ENCODE results near the gene SH2D3C.

Gene SH2D3C

DNA sequence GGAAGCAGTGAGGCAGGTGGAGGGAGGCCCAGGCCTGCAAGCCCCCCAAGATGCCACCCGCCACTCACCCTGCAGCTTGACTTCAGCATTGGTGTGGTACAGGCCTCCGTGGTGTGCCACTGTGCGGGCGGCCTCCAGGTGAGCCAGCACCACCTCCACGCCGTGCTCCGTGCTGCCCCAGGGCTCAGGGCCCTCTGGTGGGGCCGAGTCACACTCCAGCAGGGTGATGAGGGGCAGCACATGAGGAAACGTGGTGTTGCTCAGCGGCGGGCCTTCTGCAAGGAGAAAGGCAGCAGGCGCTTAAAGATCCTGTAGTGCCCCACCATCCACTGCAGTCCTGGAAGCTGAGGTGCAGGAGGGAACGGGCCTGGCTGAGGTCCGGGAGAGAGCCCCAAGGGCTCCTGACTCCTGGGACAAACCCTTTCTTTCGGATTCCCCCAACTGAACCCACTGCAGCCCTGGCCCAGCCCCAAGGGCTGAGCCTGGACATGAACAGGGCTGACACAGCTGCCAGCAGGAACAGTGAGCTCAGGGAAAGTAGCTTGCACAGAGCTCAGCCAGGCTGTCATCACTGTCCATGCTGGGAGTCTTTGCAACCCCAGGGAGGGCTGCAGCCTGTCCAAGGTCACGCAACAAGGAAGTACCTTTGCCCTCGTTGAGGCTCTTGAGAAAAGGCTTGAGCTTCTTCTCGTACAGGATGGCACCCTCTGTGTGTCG is 38.7 kb downstream of the SH2D3C start:
- no peak for DNase-seq (ENCODE audit: low read depth)

DNA sequence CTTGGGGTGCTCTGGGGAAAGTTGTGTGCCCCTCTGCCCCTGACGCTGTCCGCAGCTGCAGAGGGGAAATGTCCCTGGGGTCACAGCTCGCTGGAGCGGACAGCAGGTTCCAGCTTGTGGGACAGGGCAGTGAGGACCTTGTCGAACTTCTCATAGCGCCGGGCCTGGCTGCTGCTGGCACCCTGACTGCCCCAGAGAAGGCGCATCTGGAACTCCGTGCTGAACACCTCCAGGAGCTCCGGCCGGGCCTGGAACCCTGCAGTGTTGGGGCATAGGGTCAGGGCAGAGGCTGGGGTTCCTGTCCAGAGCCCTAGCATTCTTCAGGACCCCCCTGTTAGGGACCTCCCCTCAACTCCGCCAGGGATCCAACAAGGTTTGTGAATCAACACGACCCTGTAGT is 39.8 kb downstream of the SH2D3C start:
- DNase-seq (ENCODE audit: low read depth): no peak

DNA sequence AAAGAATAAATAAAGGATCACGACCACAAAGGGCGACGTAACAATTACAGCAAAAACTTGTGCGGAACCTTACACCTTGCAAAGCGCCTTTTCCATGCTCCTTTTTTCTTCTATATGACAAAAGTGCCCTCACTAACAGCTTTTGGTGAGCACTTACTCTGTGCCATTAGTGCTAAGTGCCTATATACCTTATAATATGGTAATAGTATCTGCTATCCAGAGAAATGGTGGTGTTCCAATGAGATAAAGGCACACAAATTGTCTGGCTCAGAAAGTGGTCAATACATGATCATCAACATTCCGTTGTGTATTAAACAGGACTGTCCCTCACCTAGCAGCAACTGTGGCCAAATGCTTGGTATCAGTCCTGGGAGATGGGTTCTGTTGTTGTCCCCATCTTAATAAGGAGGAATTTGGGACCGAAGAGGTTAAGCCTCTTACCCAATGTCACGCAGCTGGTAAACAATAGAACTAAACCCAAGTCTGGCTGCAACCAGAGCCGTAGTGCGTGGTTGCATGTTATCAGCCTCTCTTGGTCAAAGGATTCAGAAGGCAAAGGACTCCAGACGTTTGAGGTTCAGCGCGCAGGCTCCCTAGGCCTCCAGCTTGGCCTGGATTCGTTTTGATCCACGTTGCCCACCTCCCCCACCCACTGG is 42.8 kb downstream of the SH2D3C start:
- no peak for DNase-seq (ENCODE audit: low read depth)

DNA sequence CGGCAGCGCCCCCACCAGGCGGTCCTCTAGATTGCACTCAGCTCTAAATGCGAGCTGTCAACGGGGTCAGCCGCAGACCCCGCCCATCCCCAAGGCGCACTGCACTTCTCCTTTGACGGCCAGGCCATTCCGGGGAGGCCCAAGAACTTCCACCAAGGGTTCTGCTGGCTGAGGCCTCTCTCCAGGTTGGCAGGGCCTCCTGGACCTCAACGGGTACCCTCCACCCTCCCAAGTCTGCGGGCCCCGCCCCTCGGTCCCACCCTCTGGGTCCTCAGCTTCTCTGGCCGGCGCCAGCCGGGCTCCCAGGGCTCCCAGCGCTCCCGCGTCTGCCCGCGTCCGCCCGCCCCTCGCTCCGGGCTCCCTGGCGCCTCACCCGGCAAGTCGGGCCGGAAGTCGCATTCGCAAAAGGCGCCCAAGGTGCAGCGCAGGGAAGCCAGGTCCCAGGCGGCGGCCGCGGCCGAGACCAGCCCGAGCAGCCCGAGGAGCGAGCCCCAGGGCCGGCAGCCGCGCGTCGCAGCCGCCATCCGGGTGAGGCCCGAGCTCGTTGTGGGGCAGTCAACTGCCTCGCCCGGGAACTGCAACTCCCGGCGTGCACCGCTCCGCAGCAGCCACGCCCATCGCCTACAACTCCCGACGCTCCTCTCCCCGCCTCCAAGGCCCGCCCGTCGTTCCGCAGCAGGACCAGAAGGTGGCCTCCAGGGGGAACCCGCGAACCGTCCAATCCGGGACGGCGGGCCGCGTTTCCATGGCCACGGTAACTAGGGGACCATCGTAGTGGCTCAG is 43.5 kb downstream of the SH2D3C start, which contains the start of gene TOR2A:
TOR2A (minus strand) TSS at position 548 of the 783 bp plus-strand sequence; CDS start at position 524, 24 bp downstream.
- peak; percentile 95 for DNase-seq (ENCODE audit: low read depth)

DNA sequence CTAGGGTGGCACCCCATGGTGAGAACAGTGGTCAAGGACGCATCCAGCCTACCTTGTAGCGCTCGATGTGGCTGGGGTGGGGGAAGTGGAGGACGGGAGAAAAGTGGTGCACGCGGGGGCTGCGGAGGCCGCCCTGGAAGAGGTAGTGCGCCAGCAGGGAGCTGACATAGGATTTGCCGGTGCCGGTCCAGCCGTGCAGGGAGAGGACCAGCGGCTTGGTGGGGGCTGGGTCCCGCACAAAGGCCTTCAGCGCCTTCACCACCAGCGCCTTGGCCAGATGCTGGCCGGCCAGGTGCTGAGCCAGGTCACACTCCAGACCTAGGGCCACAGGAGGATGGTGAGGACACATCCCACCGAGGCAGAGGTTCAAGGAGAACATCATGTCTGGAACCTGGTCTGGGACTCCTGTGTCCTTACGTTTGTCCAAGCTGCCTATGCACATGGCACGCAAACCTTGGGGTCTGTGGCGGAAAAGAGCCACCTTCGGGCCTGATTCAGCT is 44.2 kb downstream of the SH2D3C start:
- no peak for DNase-seq (ENCODE audit: low read depth)

DNA sequence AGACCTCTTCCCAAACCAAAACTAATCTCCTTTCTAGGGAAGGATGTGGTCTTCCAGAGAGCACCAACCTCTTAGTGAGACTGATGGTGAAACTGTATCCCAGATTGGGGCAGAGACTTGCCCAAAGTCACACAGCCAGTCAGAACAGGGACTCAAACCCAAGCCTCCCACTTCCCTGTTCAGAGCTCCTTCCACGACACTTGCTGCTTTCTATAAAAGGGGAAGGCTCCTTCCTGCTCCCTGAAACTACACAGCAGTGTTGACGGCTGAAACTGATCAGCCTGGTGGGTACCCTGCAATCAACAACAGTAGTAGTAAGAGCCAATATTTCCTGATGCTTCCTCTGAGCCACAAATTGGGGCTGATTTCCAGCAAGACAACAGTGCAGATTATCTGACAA is 44.9 kb downstream of the SH2D3C start:
- DNase-seq (ENCODE audit: low read depth): no peak

DNA sequence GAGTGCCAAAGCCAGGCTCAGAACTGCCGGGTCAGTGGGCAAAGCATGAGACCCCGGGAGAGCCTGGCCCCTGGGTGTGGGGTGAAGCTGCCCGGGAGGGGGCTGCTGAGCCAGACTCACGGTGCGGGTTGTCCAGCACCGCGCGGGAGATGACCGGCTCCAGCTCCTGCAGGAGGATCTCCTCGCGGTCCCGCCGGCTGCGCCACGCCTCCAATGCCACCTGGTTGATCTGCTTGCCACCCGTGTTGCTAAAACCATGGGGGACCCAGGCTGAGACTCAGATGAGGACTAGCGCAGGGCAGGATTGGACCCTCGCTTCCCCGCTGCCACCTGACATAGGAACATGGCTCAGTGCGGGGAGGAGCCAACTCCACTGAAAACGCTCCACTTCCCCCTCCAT is 46.0 kb downstream of the SH2D3C start:
- DNase-seq (ENCODE audit: low read depth): no peak

DNA sequence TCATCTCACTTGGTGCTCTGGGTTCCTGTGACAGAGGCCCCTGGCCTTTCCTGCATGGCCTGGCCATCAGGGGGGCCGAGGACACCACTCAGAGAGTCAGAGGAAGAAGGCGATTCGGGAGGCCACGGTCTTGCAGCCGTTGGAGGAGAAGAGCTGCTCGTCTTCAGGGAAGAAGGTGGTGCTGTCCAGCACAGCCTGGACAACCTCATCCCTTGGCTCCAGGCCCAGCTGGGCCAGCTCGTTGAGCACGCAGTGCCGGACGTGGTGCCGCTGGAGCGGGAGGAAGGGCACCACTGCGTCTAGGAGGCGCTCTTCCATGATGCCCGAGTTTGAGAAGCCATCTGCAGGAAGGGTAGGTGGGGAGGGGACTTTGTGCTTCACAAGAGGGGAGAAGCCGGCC is 46.5 kb downstream of the SH2D3C start:
- no peak for DNase-seq (ENCODE audit: low read depth)

DNA sequence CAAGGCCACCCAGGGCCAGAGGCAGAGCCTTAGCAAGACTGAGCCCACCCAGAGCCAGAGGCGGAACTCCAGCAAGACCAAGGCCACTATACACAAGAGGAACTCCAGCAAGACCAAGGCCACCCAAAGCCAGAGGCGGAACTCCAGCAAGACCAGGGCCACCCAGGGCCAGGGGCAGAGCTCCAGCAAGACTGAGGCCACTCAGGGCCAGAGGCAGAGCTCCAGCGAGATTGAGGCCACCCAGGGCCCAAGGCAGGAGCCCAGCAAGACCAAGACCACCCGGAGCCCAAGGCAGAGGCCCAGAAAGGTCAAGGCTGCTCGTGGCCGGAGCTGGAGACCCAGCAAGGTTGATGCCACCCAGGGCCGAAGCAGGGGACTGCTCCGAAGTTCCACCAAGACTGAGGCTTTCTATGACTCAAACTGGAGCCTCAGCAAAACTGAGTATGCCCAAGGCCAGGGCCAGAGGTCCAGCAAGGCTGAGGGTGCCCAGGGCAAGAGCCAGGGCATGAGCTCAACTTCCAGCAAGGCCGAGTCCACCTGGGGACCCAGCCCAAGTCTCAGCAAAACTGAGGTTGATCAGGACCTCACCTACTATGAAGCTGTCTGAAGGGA is 47.6 kb downstream of the SH2D3C start:
- DNase-seq (ENCODE audit: low read depth): no peak

DNA sequence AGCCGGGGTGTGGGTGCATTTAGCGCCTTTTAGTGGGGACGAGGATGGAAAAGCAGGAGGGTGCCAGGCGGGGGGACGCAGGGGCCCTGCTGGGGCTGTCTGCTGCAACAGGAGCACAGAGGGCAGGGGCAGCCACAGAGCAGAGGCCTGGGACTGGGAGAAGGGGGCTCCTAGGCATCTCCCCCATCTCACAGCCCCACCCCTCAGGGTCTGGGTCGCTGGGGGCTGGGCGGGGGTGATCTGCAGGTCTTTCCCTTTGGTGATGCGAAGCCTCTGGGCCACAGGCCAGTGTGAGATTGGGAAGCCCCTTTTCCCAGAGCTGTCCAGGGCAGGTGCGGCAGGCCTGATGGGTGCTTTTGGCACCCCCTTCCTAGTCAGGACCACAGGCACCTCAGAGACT is 48.2 kb downstream of the SH2D3C start:
- DNase-seq (ENCODE audit: low read depth): no peak

DNA sequence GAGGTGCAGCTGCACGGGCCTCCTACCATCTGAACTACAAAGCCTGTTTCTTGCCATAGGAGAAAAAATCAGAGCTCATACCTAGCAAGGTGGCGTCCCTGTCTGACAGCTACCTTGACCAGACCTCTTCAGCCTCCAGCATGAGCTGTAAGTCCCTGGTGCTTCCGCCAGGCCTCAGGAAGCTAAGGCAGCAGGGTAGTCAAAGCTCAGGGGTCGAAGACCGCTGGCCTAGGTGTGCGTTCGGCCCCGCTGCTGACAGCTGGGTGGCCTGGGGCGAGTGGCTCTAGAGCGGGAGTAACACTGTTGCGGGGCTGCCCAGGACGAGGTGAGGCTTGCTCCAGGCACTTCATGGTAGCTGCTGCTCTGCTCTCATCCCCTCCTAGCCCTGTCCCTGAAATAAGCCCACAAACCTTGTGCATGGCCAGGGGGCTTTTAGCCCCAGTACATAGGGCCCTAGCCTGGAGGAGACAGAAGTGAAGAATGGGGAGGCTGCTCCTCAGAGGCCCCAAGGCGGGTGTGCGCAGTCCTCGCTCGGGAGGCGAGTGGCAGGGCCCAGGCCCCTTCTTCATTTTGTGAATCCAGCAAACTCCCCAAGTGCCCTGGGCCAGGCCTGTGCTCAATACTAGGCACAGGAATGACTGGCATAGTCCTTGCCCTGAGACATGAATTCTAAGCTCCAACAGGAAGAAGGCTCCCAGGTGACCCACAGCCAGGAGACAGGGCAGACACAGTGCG is 48.8 kb downstream of the SH2D3C start:
- no peak for DNase-seq (ENCODE audit: low read depth)

DNA sequence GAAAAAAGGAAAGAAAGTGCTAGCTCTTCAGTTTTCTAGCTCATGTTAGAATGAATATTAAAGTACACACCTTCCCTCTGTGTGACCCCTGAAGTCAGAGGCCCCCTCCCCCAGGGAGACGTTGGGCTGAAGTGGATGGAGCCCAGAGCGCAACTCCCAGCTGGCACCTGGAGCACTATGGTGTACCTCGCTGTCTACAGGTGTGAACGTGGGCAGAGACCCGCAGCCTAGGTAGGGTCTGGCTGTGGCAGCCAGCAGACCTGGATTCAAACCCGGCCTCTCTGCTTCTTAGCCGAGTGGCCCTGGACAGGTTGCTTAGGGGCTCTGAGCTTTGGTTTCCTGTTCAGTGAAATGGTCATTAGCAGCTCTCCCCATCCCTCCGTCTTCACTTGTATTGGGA is 49.7 kb downstream of the SH2D3C start:
- no peak for DNase-seq (ENCODE audit: low read depth)

DNA sequence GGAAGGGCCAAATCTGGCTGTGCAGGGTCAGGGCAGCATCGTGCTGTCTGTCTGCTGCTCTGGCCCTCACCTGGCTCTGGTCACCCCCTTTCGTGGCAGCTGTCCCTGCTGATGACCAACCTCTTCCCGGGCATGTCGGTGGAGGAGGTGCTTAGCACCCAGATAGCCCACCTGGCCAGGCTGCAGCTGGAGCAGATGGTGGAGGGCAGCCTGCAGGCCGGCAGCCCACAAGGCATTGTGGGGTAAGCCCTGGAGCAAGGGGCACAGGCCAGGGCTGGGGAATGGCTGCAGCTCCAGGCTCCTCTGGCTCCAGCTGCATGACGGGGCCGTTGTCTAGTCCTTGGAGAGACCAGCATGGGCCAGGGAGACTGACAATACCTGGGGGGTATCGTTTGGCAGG is 51.6 kb downstream of the SH2D3C start:
- DNase-seq (ENCODE audit: low read depth): no peak

DNA sequence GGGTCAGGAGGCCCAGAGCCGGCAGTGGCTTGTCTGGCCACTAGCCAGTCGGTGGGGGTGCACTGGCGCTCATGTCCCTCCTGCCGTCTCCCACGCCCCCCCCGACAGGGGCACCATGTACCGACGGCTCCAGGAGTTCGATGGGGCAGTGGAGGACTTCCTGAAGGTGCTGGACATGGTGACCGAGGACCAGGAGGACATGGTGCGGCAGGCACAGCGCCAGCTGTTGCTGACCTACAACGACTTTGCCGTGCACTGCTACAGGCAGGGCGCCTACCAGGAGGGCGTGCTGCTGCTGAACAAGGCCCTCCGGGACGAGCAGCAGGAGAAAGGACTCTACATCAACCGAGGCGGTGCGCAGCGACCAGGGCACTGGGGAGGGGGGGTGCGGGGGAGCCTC is 54.5 kb downstream of the SH2D3C start:
- DNase-seq (ENCODE audit: low read depth): no peak

DNA sequence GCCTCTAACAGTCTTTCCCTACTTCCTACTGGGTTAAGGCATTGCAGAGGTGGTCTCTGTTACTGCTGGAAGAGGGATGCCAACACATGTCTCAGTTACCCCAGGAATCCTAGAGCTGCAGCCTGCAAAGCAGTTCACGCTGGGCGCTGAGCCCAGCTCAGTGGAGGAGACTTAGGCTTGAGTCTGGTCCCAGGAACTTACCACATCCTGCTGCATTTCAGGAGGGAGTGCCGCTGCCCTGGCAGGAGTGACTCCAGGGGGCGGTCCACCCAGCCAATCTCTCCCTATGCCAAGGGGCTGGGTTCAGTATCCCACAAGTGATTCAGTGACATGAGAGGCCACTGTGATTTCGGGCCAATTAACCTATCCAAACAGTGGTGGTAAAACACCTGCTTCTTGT is 55.0 kb downstream of the SH2D3C start:
- no peak for DNase-seq (ENCODE audit: low read depth)

DNA sequence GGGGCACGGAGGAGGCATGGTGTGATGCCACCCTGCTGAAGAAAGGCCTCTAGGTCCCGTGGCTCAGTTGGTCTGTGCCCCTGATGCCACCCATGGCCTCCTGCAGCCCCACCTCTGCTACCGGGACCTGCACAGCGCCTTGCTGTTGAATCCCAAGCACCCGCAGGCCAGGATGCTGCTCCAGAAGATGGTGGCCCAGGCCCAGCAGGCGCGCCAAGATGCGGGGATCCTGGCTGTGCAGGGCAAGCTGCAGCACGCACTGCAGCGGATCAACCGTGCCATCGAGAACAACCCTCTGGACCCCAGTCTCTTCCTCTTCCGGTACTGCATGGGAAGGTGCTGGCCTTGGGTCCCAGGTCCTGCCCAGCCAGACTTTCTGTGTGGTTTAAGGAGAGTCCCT is 55.5 kb downstream of the SH2D3C start:
- no peak for DNase-seq (ENCODE audit: low read depth)

DNA sequence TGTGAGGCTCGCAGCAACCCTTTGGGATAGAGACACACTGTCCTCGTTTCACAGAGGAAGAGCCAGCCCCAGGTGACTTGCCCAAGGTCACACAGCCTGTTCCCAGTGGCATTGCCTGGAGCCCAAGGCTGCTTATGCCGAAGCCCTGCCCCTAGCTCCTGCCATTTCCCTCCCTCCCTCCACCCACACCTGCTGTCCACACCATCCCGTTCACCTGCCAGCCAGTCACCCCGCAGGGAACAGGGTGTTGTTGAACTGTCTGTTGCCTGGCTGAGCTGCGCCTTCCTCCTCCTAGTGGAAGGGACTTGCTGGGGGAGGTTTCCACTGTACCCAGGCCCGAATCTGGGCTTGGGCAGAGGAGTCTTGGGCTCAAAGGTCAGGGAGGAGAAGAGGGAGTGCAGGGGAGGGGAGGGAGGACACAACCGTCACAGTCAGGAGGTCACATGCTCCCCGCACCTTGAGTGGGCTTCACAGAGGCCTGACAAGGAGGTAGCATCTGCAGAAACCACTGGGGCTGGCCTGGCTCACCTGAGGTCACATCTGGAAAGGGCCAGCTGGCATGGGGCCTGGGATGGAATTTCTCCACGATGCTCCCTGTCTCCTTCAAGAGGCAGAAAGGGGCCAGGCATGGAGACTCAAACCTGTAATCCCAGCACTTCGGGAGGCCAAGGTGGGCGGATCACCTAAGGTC is 56.3 kb downstream of the SH2D3C start:
- DNase-seq (ENCODE audit: low read depth): no peak

DNA sequence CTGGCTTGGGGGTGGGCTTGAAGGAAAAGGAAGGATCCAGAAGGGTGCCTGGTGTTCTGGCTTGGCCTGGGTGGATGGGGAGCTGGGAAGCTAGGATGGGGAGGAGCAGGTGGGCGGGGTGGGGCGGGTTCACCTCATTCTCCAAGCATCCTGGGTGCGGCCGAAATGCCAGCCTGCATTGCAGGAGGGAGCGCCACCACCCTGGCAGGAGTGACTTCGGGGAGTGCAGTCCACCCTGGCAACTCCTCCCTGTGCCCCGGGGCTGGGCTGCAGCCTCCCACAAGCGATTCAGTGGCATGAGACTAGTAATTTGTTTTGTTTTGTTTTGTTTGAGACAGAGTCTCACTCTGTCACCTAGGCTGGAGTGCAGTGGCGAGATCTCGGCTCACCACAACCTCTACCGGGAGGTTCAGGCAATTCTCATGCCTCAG is 57.1 kb downstream of the SH2D3C start:
- DNase-seq (ENCODE audit: low read depth): no peak

DNA sequence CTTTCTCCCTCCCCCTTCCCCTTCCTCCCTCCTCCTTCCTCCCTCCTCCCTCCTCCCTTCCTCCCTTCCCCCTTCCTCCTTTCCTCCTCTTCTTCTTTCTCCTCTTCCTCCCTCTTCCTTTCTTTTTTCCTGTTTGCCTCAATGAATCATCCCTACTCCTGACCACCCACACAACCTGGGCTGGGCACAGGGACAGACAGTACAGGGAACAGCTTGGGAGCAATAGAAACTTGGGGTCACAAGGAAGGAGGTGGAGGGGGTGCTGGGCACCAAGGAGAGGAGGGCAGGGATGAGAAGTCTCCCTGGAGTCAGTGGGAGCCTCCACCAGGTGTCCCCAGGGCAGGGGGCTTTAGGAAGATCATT is 57.6 kb downstream of the SH2D3C start:
- DNase-seq (ENCODE audit: low read depth): no peak

DNA sequence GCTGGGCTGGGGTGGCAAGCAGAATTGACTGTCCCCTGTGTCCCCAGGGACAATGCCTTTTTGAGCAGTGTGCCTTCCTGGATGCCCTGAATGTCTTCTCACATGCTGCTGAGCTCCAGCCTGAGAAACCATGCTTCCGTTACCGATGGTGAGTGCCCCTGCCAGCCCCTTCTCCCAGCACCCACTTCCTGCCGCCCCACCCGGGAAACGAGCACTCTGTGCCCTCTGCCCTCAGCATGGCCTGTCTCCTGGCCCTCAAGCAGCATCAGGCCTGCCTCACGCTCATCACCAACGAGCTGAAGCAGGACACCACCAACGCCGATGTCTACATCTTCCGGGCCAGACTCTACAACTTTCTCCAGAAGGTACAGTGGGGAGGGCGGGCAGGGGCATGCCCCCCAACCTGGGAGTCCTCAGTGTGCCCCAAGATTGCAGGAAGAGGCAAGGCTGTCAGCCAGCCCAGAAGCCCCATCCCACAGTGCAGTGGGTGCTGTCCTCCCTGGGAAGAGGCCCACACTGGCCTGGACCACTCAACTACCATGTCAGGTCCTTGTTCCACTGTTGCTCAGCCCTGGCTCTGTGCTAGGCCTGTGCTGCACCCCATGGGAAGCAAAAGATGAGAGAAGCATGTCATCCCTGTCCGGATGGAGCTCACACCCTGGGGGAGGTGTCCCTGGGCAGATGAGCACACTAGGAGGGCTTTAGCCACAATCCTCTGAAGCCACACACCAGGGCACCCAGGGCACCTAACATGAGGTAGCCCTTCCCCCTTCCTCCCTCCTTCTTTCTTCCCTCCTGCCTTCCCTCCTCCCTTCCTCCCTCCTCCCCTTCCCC is 58.2 kb downstream of the SH2D3C start:
- no peak for DNase-seq (ENCODE audit: low read depth)
